ENCODE results near the gene USH1C. TPM values are rescaled to one million over a fixed set of nuclear protein-coding genes. Genes with fewer than 3 reads are reported as not detected.

The USH1C gene
- total and polyA plus RNA-seq, 2 of the 13 experiments (the other 11 are each of a cell fraction or from before 2014, with no cell fraction given), result not detected

DNA sequence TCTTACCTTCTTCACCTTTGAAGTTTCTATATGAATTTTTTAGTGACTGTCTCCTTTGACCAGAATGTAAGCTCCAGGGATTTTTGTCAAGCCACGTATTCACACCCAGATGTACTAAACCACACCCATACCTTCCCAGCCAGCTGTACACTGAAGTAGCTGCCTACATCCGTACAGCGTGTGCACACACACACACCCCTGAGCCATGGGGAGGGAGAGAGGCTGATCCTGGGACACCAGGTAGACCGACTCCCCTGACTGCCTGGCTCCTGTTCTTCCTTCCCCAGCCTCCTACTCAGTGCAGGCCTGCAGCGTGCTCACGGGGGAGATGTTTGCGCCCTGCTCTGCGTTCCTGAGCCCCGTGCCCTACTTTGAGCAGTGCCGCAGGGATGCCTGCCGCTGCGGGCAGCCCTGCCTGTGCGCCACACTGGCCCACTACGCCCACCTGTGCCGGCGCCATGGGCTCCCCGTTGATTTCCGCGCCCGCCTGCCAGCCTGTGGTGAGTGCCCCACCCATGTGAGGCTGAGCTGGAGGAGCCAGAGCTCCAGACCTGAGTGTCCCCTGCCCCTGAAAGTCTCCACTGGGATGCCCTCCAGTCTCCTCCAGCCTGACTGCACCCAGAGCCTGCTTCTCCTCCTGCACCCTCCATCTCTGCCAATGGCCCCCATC is 28.7 kb upstream of the USH1C start (continued):
- TF ChIP-seq, protein P1, sequence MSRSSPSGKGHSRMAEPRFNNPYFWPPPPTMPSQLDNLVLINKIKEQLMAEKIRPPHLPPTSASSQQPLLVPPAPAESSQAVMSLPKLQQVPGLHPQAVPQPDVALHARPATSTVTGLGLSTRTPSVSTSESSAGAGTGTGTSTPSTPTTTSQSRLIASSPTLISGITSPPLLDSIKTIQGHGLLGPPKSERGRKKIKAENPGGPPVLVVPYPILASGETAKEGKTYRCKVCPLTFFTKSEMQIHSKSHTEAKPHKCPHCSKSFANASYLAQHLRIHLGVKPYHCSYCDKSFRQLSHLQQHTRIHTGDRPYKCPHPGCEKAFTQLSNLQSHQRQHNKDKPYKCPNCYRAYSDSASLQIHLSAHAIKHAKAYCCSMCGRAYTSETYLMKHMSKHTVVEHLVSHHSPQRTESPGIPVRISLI (CRISPR knock-in tag; IDR thresholded peaks at IDR 0.05; ENCODE audit: borderline replicate concordance), result no peak

DNA sequence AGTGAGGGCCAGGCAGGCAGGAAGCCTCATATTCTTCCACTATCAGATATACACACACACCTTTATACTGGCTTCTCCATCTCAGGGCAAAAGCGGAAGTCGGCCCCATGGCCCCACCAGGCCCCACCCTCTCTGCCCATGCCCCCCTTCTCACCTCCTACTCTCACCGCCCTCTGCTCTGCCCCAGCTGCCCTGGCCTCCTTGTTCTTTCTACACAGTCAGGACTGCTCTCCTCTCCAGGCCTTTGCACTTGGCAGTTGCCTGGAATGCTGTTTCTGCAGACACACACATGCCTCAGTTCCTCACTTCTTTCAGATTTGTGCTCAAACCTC is 28.1 kb upstream of the USH1C start:
- H3K27ac ChIP-seq (ENCODE audit: extremely low read length, insufficient read depth, low read length), result no peak overlapping the region
- BruUV-seq (replicated peaks), result no TSS peak
- FAIRE-seq (no peak), ATAC-seq (no peak), DNase-seq (ENCODE audit: low spot score) (no peak)
- no peaks in the 10 kb centered on the region for H3K9me3 ChIP-seq (ENCODE audit: low read length)
- no peaks in the 10 kb centered on the region for H3K4me1 ChIP-seq (ENCODE audit: insufficient read depth, low read length)
- no peak overlapping the region for H3K9ac ChIP-seq (ENCODE audit: insufficient read depth, low read depth, low read length)
- H2AFZ ChIP-seq (ENCODE audit: low read length), result no peak overlapping the region
- no peaks in the 10 kb centered on the region for H3K36me3 ChIP-seq (replicated peaks in 1 of 2; ENCODE audit: control insufficient read depth in 1 of 2, insufficient read depth in 2 of 2, low read length in 2 of 2)
- in situ Hi-C loops (cut with HindIII; ENCODE audit: extremely low pct_ligation_motif_present, low pct_unique_long_range_greater_than_20kb), result no loop called here
- peaks cover 3 to 9% of the 10 kb centered on the region in 2 experiments; a peak in 2 of 5 replicates for H3K27me3 ChIP-seq (ENCODE audit: control insufficient read depth in 1 of 2, insufficient read depth in 2 of 2, low read length in 2 of 2)
- no peaks in the 10 kb centered on the region for H3K79me2 ChIP-seq (ENCODE audit: insufficient read depth, low read length)
- WGBS (ENCODE audit: low lambda C conversion rate), result 24% methylated on average over 3 of the region's 3 CpGs
- no peak overlapping the region for H3K4me3 ChIP-seq (replicated peaks in 1 of 3; ENCODE audit: insufficient read depth in 1 of 3, low read depth in 2 of 3, low read length in 3 of 3)
- TF ChIP-seq, protein P2, sequence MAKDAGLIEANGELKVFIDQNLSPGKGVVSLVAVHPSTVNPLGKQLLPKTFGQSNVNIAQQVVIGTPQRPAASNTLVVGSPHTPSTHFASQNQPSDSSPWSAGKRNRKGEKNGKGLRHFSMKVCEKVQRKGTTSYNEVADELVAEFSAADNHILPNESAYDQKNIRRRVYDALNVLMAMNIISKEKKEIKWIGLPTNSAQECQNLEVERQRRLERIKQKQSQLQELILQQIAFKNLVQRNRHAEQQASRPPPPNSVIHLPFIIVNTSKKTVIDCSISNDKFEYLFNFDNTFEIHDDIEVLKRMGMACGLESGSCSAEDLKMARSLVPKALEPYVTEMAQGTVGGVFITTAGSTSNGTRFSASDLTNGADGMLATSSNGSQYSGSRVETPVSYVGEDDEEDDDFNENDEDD (CRISPR knock-in tag; IDR thresholded peaks at IDR 0.05; ENCODE audit: borderline replicate concordance), result no peak
- TF ChIP-seq TCF7L2 (IDR thresholded peaks at IDR 0.05; ENCODE audit: low read depth, low read length) (no peak), CHD4 (IDR thresholded peaks at IDR 0.05; ENCODE audit: borderline replicate concordance, low read length) (no peak), GATAD1 (CRISPR knock-in tag; IDR thresholded peaks at IDR 0.05) (no peak), ZNF558 (CRISPR knock-in tag; IDR thresholded peaks at IDR 0.05; ENCODE audit: borderline replicate concordance) (no peak), RBAK (CRISPR knock-in tag; IDR thresholded peaks at IDR 0.05) (no peak)
- TF ChIP-seq, protein P3, sequence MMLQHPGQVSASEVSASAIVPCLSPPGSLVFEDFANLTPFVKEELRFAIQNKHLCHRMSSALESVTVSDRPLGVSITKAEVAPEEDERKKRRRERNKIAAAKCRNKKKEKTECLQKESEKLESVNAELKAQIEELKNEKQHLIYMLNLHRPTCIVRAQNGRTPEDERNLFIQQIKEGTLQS (CRISPR knock-in tag; IDR thresholded peaks at IDR 0.05), result no peak
- no peak overlapping the region for H3K4me2 ChIP-seq (ENCODE audit: low read depth, low read length)
- H4K20me1 ChIP-seq (ENCODE audit: insufficient read depth, low read length), result no peaks in the 10 kb centered on the region
- ChIA-PET CTCF (ENCODE audit: low intra/inter-chr PET ratio, low total read pairs) (no interaction called here), POLR2A (no interaction called here)
- intact Hi-C loops (cut with micrococcal nuclease; ENCODE audit: unreplicated experiment), result no loop called here
